ENCODE data around the gene CHL1.

Gene CHL1

GRCh38 chr3:267101-267500 is 70.5 kb downstream of the CHL1 start:
- DNase-seq (ENCODE audit: low read depth) = no peak
- no peak for TF ChIP-seq CTCF (IDR thresholded peaks at IDR 0.05; ENCODE audit: low read length, missing control alignments)

GRCh38 chr3:270688-271087 is 74.1 kb downstream of the CHL1 start:
- no peak overlapping the region for H3K4me3 ChIP-seq (replicated peaks; ENCODE audit: low read depth, low read length)
- DNase-seq (ENCODE audit: low read depth) = no peak
- no peak for TF ChIP-seq CTCF (IDR thresholded peaks at IDR 0.05; ENCODE audit: low read length, missing control alignments)

More at GRCh38 chr3:267101-267500, 70.5 kb downstream of the CHL1 start:
- no peak overlapping the region for H3K4me3 ChIP-seq (replicated peaks; ENCODE audit: low read depth, low read length)

- TF ChIP-seq CTCF (IDR thresholded peaks at IDR 0.05; ENCODE audit: low read length, missing control alignments) = no peak
- no peak for DNase-seq (ENCODE audit: low read depth)
- no peak overlapping the region for H3K4me3 ChIP-seq (replicated peaks; ENCODE audit: low read depth, low read length)
Observed at GRCh38 chr3:274927-275326, 78.4 kb downstream of the CHL1 start.

GRCh38 chr3:277873-278272 is 81.3 kb downstream of the CHL1 start:
- H3K4me3 ChIP-seq (replicated peaks; ENCODE audit: low read depth, low read length) = no peak overlapping the region
- no peak for DNase-seq (ENCODE audit: low read depth)
- TF ChIP-seq CTCF (IDR thresholded peaks at IDR 0.05; ENCODE audit: low read length, missing control alignments) = no peak

- H3K4me3 ChIP-seq (replicated peaks; ENCODE audit: low read depth, low read length) = no peak overlapping the region
- TF ChIP-seq CTCF (IDR thresholded peaks at IDR 0.05; ENCODE audit: low read length, missing control alignments) = no peak
- DNase-seq (ENCODE audit: low read depth) = no peak
Observed at GRCh38 chr3:278300-279064, 81.9 kb downstream of the CHL1 start.

GRCh38 chr3:279325-279724 is 82.8 kb downstream of the CHL1 start:
- no peak for TF ChIP-seq CTCF (IDR thresholded peaks at IDR 0.05; ENCODE audit: low read length, missing control alignments)
- no peak overlapping the region for H3K4me3 ChIP-seq (replicated peaks; ENCODE audit: low read depth, low read length)
- DNase-seq (ENCODE audit: low read depth) = no peak

- H3K4me3 ChIP-seq (replicated peaks; ENCODE audit: low read depth, low read length) = no peak overlapping the region
- TF ChIP-seq CTCF (IDR thresholded peaks at IDR 0.05; ENCODE audit: low read length, missing control alignments) = no peak
- DNase-seq (ENCODE audit: low read depth) = no peak
Observed at GRCh38 chr3:280681-281080, 84.1 kb downstream of the CHL1 start.

Data from fibroblast of pulmonary artery (primary cell).